SHP77 treated with DMSO at 0.1 percent for 48 hours (cell line): ENCODE data around the gene DDX4.
"Not testable (repeated sequence)": the region's sequence is repeated elsewhere in the genome, so short reads cannot be mapped to it uniquely, and the experiment has no call there.

Source experiments
- DNase-seq: peaks from one replicate; lab custom pipeline; 2025; lab: John Stamatoyannopoulos, UW

The DDX4 gene

GRCh38 chr5:55724281-55724680 lies 13.6 kb upstream of the DDX4 start:
- no peak for DNase-seq

GRCh38 chr5:55731848-55732247 lies 6.0 kb upstream of the DDX4 start:
- no peak for DNase-seq

GRCh38 chr5:55732585-55732984 lies 5.3 kb upstream of the DDX4 start:
- no peak for DNase-seq

GRCh38 chr5:55734658-55735057 lies 3.2 kb upstream of the DDX4 start:
- no peak for DNase-seq

GRCh38 chr5:55742778-55743177 lies 4.9 kb downstream of the DDX4 start:
- no peak for DNase-seq

- DNase-seq = no peak
Observed at GRCh38 chr5:55747778-55748318, 10.0 kb downstream of the DDX4 start.

GRCh38 chr5:55749387-55749786 lies 11.5 kb downstream of the DDX4 start:
- no peak for DNase-seq

GRCh38 chr5:55750063-55750462 lies 12.2 kb downstream of the DDX4 start:
- DNase-seq = no peak

GRCh38 chr5:55750499-55750898 lies 12.6 kb downstream of the DDX4 start:
- no peak for DNase-seq

GRCh38 chr5:55758231-55758630 lies 20.4 kb downstream of the DDX4 start:
- DNase-seq = no peak

GRCh38 chr5:55758714-55759113 lies 20.9 kb downstream of the DDX4 start:
- no peak for DNase-seq

- DNase-seq = not testable (repeated sequence)
Observed at GRCh38 chr5:55761721-55762120, 23.9 kb downstream of the DDX4 start.

GRCh38 chr5:55763746-55764420 lies 26.0 kb downstream of the DDX4 start:
- no peak for DNase-seq

GRCh38 chr5:55768279-55768678 lies 30.4 kb downstream of the DDX4 start:
- DNase-seq = no peak

- DNase-seq = no peak
Observed at GRCh38 chr5:55771175-55771655, 33.4 kb downstream of the DDX4 start.

GRCh38 chr5:55773057-55773456 lies 35.2 kb downstream of the DDX4 start:
- DNase-seq = no peak

- no peak for DNase-seq
Observed at GRCh38 chr5:55777332-55777731, 39.5 kb downstream of the DDX4 start.

- DNase-seq = no peak
Observed at GRCh38 chr5:55800924-55801323, 63.1 kb downstream of the DDX4 start.

GRCh38 chr5:55808814-55809213 lies 71.0 kb downstream of the DDX4 start:
- DNase-seq = not testable (repeated sequence)

- DNase-seq = not testable (repeated sequence)
Observed at GRCh38 chr5:55815939-55816338, 78.1 kb downstream of the DDX4 start.

- DNase-seq = no peak
Observed at GRCh38 chr5:55816342-55816741, 78.5 kb downstream of the DDX4 start.

- no peak for DNase-seq
Observed at GRCh38 chr5:55817030-55817429, 79.2 kb downstream of the DDX4 start.

- DNase-seq = no peak
Observed at GRCh38 chr5:55820488-55820887, 82.6 kb downstream of the DDX4 start.
